GM21360 (cell line): ENCODE data around the gene MS4A8.

Experiments used
- ATAC-seq: cut with Tn5 transposase; IDR thresholded peaks from one replicate; pipeline ENCODE4 v1.9.1; 2021; ENCODE audit warnings: mild to moderate bottlenecking, moderate library complexity; ENCODE audit not compliant: unreplicated experiment

Gene MS4A8

DNA sequence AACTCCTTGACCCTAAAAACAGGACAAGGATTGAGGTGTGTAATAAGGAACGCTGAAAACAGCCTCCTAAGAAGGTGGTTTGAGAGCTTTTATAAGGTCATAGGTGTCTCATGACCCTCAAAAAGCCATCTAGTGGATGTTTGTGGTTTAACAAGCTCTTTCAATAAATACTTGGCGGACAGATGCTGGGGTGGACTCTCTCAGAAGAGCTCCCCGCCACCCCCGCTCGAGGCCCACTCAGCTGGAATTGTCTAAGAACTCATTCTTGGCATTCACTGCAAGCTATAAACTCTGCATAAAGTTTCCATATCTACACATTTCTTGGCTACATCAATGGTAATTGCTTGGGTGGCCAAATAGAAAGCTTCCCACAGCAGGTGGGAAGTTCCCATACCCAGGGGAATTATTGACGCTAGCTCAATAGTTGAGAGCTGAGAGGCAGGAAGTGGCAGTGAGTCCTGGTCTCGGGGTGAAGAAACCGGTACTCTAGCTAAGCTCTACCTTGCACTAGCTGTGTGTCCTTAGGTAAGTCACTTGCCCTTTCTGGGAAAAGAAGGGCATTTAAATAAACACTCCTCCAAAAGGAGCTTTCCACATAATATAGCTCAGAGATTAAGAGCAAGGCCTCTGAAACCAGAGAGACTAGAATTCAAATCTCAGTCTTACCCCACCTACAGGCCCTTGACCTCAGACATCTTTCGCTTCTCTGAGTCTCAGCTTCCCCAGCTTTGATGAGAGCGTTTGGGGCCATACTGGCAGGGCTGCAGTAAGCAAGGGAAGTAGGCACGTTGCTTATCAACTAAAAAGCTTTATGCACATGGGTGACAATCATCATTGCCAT is 63.7 kb downstream of the MS4A8 start:
- peak; percentile 64 for ATAC-seq

DNA sequence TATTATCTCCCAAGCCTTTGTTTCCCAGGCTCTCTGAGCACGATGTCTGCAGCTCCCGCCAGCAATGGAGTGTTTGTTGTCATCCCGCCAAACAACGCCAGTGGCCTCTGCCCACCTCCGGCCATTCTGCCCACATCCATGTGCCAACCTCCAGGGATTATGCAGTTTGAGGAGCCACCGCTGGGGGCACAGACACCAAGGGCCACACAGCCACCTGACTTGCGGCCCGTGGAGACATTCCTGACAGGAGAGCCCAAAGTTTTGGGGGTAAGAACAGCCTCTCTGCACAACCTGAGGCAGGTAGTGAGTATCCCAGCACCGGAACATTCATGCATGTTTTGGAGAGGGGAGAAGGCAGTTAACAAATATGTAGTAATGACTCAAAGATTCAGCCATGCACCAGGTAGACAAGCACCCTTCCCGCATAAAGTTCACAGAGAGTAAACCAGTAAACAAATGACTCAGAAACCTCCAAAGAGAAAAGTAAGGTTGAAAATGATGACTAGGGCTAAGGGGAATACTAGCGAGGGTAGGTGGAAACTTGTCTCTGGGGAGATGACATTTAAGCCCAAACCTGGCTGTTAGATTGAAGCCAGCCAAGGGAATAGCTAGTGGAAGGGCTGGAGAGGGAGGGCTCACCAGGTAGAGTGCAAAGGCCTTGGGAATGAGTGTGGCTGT is 64.4 kb downstream of the MS4A8 start:
- ATAC-seq, result no peak

DNA sequence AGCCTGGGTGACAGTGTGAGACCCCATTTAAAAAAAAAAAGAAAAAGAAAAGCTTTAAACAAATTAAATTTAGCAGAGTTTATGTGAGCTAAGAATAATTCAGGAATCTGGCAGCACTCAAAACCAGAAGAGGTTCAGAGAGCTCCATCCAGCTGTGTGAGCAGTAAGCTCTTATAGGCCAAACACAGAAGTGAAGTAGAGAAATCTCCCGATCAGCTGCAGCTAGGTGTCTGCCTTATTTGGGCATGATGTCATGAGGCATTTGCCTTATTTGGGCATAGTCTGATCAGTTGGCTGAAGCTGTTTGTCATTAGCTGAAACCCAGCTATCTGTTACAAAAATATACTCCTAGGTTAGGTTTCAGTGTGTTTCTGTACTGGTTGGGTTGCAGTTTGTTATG is 65.5 kb downstream of the MS4A8 start:
- ATAC-seq, result peak; percentile 41

DNA sequence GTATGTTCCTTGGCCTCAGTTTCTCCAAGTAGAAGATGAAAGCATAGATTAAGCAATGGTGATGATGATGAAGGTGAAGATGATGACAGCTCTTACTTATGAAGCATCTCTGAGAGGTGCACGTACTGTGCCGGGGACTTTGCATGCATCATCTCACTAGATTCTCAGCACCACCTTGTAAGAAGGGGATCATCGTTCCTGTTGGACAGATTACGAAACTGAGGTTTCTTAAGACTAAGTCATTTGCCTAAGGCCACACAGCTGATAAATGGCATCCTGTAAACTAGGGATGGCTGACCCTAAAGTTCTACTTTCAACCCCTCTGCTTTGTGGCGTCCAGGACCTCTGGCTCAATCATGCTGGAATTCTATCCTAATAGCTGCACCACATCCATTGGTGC is 65.9 kb downstream of the MS4A8 start:
- no peak for ATAC-seq
